Breast epithelium (tissue), 3 donors: ENCODE measurements around the gene CDK6.

Experiments used
- CTCF ChIP-seq, 3 donors: fragments of 450-650 bp; IDR thresholded peaks; one replicate each; pipeline ENCODE4 v1.5.1; 2016 to 2017; ENCODE audit warnings: antibody characterized with exemption in 3 of 3, mild to moderate bottlenecking in 3 of 3, moderate library complexity in 3 of 3
- POLR2A ChIP-seq: fragments of 450-650 bp; IDR thresholded peaks from one replicate; pipeline ENCODE4 v1.6.1; 2016; ENCODE audit warnings: antibody characterized with exemption, mild to moderate bottlenecking, moderate library complexity
- POLR2AphosphoS5 ChIP-seq, 3 donors: sonication (generic); formaldehyde crosslinking; IDR thresholded peaks; one replicate each; pipeline ENCODE4 v1.6.1; 2017; ENCODE audit warnings: antibody characterized with exemption in 3 of 3

- TF ChIP-seq POLR2A = no peak
- no peak for TF ChIP-seq CTCF (IDR thresholded peaks at IDR 0.05)
- TF ChIP-seq POLR2AphosphoS5 (IDR thresholded peaks at IDR 0.05) = no peak
These were observed 214.3 kb downstream of the CDK6 start for GRCh38 chr7:92622030-92622429.
